ENCODE measurements around the gene OSBP2.

DNA sequence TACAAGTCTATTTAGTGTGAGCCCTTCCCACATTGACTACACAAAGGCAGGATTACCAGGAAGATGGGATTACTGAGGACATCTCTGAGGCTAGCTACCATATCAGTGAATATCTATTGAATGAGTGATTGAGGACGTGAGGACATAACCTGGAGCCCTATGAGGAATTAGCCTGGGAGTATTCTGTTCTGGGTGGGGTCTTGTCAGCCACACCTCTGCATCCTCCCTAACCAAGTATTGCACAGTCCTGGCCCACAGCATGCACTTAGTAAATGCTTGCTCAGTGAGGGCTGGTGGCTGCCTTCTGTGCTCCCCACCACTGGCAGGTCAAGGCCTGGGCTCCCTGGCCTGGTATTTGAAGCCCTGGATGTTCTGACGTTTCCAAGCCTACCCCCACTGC is 41.8 kb upstream of the OSBP2 start:
- TF ChIP-seq, protein P1, sequence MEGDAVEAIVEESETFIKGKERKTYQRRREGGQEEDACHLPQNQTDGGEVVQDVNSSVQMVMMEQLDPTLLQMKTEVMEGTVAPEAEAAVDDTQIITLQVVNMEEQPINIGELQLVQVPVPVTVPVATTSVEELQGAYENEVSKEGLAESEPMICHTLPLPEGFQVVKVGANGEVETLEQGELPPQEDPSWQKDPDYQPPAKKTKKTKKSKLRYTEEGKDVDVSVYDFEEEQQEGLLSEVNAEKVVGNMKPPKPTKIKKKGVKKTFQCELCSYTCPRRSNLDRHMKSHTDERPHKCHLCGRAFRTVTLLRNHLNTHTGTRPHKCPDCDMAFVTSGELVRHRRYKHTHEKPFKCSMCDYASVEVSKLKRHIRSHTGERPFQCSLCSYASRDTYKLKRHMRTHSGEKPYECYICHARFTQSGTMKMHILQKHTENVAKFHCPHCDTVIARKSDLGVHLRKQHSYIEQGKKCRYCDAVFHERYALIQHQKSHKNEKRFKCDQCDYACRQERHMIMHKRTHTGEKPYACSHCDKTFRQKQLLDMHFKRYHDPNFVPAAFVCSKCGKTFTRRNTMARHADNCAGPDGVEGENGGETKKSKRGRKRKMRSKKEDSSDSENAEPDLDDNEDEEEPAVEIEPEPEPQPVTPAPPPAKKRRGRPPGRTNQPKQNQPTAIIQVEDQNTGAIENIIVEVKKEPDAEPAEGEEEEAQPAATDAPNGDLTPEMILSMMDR (IDR thresholded peaks at IDR 0.05): no peak
- TF ChIP-seq POLR2A (IDR thresholded peaks at IDR 0.05): no peak
- TF ChIP-seq EP300 (IDR thresholded peaks at IDR 0.05): no peak

All from tibial nerve (tissue), 4 donors.